NCI-H2029 (cell line): ENCODE measurements around the gene XCL1.

Experiments used
- DNase-seq: peaks from one replicate; lab custom pipeline; 2025; lab: John Stamatoyannopoulos, UW

XCL1 gene

DNA sequence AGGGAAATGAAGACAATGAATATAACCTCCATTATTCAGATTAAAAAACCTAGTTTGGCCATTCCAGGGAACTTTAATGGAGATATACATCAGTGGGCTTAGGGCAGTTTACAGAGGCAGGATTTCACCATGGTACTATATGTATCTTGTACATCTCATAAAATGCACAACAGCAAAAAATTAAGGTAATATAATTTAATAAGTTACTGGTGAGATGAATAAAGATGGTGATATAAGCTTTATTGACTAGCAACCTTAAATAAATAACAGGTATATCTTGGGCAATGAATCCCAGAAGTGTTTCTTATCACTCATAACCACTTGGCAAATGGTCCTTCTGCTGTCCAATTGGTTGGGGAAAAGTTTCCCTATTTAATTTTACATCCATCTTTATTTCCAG, 29.0 kb downstream of the XCL1 start:
- DNase-seq: no peak

DNA sequence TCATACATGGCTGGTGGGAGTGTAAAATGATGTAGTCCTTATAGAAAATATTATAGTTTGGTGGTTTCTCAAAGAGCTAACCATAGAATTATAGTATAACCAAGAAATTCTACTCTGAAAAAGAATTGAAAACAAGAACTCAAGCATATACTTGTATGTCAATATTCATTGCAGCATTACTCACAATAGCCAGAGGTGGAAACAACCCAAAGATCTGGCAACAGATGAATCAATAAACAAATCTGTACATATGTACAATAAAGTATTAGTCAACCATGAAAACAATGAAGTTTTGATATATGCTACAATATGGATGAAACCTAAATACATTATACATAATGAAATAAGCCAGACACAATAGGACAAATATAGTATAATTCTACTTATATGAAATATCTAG, 29.7 kb downstream of the XCL1 start:
- no peak for DNase-seq

DNA sequence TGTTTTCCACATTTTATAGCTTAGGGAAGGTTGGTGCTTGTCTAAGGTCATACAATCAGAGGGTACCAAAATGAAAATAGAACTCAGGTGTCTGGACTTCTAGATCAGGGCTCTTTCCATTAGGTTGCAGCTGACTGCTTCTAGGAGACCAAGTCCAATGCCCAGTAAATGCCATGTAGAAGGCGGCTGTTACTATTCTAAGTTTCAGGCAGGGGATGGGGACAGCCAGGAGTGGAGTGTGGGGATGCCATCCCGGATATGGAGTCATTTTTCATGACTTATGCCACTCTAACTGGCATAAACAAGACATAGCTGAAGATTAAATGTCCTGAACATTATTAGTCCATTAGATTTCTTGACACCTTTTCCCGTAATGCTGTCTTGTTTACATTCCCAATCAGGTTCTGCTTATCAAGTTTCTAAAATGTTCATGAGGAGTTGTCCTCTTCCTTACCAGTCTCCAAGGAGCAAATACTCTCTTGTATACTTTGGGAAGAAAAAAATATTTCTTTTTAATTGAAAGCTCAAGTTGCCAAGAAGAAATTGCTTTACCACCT, 31.5 kb downstream of the XCL1 start:
- no peak for DNase-seq

DNA sequence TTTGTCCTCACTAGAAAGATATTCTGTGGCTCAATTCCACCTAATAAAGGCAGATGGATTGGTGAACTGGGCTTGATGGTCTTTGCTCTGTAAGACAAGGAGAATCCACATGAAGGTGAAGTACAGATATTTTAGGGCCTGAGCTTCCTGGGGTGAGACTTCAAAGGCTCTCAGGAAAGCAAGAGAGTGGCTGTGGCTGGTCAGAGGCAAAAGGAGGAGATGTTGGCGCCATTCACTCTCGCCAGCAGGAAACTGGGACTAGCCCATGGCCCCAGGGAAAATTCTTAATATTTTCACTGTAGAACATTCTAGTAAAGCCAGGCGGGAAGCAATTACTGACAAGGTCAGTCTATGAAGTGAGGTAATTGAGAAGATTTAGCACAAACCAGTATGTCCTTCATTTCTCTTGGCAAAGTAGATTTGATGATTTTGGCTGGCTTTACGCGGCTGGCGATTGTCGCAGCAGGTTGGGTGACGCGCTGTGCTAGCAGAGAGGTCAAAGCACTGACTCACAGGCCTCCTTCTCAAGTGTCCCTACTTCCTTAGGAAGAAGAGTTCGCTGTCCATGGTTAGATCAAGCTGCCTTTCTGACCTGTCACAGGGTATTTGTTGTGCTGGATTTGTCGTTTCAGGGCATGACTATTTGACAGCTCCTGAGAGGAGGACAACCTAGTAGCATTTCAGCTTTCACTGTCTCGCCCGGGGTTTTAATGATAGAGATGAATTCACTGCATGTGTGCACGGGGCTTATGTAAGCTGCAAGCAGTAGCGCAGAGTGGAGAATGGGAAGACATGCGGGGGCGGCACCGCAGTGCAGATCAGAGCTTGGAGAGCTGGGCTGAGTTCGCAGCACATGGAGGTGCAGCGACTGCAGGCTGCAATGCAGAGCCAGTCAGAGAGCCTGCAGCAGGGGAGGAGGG, 32.7 kb downstream of the XCL1 start:
- DNase-seq: no peak

DNA sequence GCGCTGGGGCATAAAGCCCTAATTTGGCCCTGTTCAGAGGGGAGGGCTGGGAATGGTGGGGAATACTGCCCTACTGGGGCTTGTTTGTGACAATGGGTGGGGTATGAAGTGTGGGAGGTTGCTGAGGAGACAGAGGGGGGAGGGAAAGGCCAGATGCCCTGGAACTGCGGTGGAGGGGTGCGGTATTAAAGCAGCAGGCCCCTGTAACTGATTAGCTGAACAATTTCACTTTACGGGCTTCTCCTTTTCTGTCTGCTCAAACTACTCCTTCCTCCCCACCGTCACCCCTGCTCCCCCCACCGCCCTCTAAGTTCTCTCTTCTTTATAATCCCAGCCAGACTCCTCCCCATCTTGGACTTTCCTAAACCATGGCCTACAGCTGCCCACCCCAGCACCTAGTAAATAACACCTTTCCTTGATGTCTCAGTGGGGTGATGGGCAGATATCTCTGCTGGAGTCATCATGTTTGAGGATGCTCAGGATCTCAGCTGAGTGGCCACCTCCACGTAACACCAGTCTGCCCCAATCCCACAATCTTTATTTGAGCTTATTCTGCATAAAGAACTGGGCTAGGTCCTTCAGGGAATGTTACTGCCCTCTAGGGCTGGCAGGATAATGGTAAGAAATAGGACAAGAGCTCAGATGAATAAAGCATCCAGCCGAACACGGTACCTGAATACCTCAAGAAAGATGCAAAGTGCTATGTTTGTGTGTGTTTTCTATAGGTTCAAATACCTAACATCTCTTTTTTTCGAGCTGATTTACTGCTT, 33.5 kb downstream of the XCL1 start:
- no peak for DNase-seq

DNA sequence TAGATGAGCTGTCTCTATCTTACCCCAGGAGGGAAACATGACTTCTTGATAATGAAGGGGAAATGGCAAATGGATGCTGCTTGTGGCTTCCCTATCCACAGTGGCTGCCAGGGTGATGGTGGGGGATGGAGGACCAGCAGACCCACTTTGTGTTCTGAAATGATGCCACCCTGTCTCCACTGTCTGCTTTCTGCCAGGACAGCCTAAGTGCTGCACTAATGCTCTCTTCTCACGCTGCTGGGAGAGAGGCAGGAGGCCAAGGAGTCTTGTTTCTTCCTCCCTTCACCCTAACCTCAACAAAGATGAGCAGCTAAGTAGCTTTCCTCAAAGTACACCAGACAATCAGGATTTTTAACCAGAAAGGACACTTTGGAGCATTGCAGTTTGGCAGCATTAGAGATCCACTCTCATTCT, 36.6 kb downstream of the XCL1 start:
- no peak for DNase-seq

DNA sequence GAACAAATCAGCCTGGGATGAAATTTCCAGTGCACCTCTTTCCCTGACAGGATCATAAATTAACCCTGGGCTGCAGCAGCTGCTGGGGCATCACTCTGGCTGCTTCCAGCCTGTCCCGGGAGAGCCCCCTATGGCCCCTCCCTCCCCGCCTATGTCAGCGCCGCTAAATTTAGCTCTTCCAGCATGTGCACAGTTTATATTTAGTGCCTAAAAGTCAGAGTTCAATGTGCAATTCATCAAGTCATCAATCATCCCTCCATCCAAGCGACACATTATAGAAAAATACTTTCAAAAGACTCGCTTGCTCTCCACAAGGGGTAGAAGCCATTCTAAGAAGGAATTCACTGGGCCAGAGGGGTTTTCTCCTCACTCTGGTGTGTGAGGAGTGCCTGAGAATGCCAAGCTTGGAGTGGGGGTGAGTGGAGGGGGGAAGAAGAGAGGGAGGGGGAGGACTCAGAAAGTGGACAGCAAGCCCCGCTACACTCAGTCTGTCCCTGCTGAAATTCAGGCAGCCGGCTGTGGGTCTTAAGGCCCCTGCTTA, 37.4 kb downstream of the XCL1 start:
- no peak for DNase-seq

DNA sequence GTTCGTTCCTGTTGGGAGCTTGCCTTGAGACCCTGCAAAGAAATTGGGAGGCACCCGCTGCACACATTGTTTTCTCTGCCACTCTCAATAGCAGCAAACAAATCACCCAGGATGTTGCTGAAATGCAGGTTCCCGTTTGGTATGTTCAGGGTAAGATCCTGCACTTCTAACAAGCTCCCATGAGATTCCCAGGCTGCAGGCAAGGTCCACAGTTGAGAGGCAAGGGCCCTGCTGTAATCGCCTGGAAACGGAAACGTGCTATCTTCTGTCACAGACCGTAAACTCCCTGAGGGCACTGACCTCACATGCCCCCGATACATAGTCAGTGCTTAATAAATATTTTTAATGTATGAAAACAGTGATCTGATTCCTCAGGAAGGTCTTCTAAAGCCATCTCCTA, 37.8 kb downstream of the XCL1 start:
- DNase-seq: no peak

DNA sequence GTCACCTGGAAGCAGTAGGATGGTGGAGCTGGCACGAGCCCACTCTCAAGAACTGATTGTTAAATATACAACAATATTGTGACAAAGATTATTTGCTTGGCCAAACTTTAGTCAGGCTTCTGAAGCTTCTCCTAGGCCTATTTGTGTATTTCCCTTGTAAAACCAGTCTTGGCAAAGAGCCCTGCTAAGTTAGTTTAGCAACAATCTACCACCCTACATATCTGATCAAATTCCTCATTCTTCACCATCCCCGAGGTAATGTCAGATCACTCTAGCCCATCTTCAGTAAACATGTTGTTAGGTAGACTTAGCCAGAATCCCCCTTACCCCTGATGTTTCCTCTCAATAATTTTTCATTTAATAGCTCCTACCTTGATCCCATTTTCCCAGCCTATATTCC, 39.6 kb downstream of the XCL1 start:
- no peak for DNase-seq

DNA sequence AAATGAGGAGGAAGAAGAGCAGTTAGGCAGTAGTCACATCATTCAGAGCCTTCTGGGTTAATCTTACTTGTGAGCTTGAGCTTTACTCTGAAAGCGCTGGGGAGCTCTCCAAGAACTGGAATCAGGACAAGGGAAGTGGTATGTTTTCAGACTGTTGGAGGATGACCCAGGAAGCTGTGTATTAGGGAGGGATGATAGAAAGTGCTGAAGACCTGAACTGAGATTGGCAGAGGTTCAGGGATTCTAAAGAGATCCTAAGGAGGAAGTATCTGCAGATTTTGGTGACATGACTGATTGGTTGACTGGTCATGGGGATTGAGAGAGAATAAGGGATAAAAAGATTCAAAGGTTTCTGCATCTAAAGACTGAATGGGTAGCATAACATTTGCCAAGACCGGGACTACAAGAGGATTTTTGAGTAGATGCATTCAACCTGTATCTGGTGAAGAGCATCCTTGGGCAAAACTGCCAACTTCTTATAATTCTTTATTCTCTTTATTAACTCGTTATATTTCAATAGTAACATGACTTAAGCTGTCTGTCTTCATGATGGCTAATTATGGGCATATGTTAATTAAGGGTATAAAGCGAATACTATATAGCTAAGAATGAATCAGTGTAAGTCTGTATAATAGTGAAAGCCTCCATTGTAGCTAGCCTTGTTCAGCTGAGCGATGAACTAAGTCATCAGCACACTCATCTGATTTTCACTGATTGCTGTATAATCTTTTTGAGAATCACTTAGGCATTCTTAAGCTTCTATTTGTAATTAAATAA, 41.8 kb downstream of the XCL1 start:
- DNase-seq: no peak

DNA sequence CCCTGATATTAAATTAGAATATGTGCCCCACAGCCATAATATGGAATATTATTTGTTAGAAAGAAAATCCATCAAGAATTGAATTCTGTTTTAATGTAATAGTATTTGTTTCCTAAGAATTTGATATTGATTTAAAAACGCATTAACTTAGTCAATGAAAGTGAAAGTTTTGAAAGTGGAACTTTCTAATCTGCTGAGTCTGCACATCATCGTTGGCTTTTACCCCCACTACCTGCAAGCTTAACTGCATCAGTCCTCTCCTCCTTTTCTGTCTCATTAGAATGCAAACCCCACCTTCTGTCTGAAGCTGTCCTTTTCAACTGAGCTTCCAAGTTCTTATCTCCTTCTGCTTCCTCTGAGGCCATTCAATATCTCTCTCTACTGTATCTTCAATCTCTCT, 42.5 kb downstream of the XCL1 start:
- no peak for DNase-seq

DNA sequence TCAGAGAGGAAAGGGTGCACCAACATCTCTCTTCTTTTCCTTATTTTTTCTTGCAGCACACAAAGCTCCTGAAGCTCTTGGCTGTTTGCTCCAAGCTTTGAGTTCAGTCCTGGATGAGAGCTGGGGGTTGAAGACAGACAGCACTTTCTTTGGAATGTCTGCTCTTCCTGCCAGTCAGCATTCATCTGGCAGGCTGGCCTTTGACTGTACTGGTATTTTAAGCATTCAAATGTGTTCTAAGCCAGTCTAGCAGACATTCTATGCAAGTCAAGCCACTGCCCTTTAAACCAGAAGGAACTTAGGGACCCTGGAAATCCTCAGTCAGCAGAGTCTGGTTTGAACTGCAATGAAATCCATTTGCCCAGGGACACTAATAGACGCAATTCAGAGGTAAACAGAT, 45.0 kb downstream of the XCL1 start:
- DNase-seq: no peak

DNA sequence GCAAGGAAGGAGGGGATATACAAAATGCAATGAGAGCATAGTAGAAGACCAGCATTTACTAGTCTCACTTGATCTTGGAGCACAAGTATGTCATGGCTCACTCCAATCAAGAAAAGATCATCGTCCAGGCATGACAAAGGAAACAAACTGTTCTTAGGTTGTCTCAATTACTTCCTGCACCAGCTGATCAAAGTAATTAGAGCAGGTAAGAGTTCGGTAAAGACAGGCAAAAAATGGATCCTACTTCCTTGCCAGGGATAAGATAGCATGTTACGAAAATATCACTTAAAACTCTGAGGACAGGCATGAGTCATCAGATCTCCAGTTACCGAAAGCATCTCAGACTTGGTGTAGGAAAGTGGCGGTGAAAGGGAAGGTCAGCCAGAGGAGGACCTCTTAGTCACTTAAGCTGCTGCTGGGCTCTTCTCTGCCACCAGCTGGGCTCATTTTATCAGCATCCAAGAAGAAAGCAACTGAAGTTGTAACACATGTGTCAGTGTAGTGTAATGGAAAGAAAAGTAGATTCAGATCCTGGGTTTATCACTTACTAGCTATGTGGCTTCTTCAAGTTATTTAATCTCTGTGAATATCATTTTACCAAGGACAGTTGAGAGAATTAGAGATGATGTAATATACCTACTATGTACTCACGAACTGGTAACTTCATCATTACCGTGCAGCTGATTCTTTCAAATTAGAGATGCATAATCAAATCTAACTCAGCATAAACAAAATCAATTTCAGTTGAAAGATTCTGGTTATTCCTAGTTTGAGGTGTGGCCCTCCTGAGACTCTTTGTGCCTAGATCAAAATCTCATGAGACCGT, 46.8 kb downstream of the XCL1 start:
- no peak for DNase-seq

DNA sequence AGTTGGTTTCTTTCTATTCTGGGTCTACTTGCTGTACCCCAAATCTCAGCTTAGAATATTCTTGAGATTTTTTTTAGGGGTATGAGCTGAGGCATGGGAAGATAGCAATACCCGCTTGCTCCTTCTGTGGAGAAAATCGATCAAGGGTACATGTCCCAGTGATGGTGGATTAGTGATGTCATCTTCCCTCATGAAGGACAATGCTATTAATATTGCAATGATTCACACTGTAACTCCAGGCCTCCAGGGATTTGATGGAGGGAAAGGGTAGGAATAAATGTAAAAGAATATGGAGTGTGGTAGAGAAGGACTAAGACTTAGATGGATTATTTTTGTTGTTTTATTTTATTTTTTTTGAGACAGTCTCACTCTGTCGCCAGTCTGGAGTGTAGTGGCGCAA, 47.4 kb downstream of the XCL1 start:
- DNase-seq: no peak

DNA sequence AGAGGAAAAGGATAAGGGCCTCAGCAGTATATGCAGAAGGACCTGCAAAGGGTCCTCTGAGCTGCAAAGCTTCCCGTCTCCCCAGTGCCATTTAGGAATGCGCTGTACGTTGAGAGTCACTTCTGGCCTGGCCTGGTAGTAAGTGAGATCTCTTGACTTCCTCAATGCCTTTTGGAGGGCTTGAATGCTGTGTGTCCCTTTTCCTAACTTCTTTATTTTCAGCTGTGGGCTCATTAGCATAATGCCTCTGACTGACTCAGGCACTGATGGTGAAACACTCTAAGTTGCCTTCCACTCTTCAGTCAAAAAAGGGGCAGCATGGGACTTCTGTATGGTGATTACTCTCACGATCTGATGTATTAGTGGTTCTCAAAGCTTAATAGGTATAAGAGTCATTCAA, 49.9 kb downstream of the XCL1 start:
- DNase-seq: no peak

DNA sequence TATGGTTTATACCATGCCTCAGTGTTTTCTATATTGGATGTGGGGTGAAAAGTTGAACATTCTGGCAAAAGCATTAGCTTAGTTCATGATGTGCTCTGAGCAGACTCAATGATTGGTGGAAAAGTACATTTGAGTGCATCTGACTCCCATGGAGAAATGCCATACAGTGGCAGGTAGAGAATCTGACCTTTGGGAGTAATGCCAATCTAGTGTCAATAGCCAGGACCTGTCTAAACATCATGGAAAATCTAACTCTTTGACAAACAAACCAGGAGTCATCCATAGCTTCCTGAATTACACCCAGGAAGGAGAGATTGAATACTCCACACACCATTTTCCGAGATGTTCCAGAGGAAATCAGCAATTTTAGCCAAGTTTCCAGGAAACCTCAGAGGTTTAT, 51.0 kb downstream of the XCL1 start:
- no peak for DNase-seq

DNA sequence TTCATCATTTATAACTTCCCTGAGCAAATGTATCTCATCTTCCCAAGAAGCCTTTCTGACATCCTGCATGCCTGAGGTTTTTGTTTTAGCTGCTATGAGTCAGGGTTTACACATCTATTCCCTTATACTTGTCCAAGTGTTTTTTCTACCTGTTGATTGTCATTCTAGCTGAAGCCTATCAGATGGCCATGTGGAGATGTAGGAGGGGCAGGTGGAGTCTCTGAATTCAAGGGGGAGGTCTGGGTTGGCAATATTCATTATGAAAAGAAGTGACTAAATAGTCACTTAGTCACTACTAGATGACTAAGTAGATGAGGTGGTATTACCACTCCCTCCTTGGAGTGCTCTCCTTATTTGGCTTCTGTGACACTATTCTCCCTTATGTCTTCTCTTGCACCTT, 52.4 kb downstream of the XCL1 start:
- DNase-seq: no peak

DNA sequence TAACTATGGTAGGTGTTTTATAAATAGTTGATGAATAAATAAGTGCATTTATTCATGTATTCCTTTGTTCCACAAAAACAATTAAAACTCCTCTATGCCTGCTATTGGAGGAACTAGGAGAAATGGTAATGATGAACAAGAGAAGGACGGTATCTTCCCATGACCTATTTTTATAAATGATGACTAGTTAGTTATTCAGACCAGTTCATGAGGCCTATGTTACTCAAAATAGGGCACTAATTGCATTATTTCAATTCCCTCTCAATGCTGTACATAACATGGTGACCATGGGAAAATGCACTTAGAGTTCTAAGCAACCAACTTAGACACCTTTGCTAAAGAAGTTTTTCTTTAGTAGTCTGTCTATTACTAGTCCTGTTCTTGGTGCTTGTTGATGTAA, 53.1 kb downstream of the XCL1 start:
- no peak for DNase-seq
